PC-9 (cell line): ENCODE results near the gene PKN3.

ENCODE experiments used
- CTCF ChIP-seq: fragments of 200-600 bp; sonication (generic); conservative IDR thresholded peaks from 2 replicates; pipeline ENCODE4 v1.6.1; 2017; ENCODE audit warnings: mixed run types, antibody characterized with exemption, mild to moderate bottlenecking, moderate library complexity
- EZH2 ChIP-seq: fragments of 200-600 bp; sonication (generic); IDR thresholded peaks from 2 replicates; pipeline ENCODE4 v1.8.0; 2017; ENCODE audit warnings: antibody characterized with exemption, low read depth

- TF ChIP-seq CTCF (no peak), EZH2 (no peak)
Measured at GRCh38 chr9:128723866-128724743, 21.8 kb downstream of the PKN3 start, which contains the start of gene ZDHHC12.
